GM18499 (cell line): ENCODE results near the gene BASP1.
"Not testable (repeated sequence)": the region's sequence is repeated elsewhere in the genome, so short reads cannot be mapped to it uniquely, and the experiment has no call there.

ENCODE experiments used
- ATAC-seq: cut with Tn5 transposase; IDR thresholded peaks from one replicate; pipeline ENCODE4 v1.9.1; 2021; ENCODE audit warnings: moderate number of reproducible peaks; ENCODE audit not compliant: insufficient read depth, unreplicated experiment

The BASP1 gene

GRCh38 chr5:17311811-17312210 is 94.4 kb downstream of the BASP1 start:
- ATAC-seq: not testable (repeated sequence)

DNA sequence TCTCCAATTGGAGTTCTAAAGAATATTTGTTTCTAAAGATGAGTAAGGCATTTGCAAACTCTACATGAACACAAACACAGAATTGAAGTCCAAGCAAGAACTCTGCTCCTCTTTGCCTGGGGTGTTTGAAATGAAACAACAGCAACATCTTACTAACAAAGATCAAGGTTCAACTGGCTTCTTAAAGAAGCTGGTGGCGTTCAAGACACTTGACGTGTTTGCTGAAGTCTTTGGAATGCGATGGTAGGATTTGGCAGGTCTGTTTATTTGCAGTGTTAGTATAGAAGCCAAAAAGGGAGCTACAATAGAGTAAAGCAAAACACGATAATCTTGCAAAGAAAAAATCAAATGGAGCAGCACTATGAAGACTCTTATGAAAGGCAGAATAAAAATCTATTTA is 94.9 kb downstream of the BASP1 start:
- no peak for ATAC-seq

- ATAC-seq: peak; percentile 16
These were observed 97.6 kb downstream of the BASP1 start for GRCh38 chr5:17314907-17315471.

- no peak for ATAC-seq
These were observed 98.3 kb downstream of the BASP1 start for GRCh38 chr5:17315710-17316221.

DNA sequence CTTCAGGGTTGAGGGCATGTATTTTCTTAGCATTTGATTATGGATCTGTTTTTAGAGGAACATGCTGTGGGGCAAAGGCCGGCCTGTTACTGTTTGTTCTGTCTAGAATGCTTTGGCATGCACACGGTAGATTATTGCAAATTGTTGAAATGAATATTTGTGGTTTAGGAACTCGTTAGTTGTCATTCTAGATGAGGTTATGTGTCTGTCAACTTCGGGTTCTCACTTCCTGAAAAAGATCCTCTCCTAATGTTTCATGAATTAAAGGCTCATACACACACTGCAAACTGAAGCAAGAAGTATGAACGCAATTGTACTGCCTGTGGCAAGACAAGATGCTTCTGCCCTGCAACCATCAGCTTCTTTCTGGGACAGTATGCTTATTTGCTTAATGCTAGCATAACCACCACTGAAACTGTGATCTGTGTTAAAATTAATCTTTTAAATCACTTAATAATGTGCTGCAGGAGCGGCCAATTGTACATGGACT is 99.6 kb downstream of the BASP1 start:
- peak; percentile 65 for ATAC-seq

- ATAC-seq: no peak
These were observed 100.0 kb downstream of the BASP1 start for GRCh38 chr5:17317473-17317872.

DNA sequence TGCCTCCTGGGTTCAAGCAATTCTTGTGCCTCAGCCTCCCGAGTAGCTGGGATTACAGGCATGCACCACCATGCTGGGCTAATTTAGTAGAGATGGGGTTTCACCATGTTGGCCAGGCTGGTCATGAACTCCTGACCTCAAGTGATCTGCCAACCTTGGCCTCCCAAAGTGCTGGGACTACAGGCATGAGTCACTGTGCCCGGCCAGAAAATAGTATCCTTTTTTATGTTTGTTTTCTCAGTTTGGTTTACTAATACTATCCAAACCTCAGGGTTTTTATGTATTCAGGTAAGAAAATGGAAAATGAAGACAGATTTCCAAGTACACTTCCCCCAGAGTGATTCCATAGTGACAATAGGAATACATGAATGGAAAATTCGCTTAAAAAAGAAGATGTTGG is 101.7 kb downstream of the BASP1 start:
- not testable (repeated sequence) for ATAC-seq

DNA sequence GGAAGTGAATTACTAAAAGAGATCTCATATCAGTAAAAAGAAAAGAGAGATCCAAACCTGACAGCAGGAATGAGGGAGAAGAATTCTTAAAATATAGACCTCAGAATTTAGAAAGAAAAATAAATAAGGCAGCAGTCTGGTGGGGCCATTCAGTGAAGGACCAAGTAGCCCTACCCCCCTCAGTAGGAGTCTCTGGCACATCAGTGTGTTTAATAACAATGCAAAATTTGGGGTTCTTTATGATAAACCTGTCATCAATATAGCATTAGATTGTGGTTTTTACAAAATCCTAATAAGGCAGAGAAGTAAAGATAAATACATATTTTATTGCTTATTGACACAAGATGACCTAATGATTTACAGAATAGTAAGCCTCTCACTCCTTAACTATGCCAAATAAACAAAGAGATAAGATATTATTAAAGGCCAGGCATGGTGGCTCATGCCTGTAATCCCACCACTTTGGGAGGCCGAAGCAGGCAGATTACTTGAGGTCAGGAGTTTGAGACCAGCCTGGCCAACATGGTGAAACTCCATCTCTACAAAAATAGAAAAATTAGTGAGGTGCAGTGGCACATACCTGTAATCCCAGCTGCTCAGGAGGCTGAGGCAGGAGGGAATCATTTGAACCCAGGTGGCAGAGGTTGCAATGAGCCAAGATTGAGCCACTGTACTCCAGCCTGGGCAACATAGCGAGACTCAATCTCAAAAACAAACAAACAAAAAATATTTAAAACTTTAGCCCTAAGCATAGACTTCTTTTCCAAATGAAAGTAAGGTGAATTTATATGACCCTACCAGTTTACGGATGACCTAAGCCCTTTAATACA is 108.6 kb downstream of the BASP1 start:
- no peak for ATAC-seq
